Measurements from ENCODE around the gene ZNF22. TPM values are rescaled to one million over a fixed set of nuclear protein-coding genes. Genes with fewer than 3 reads are reported as not detected.
A peak's percentile ranks its signal among the peaks of the same experiment; 100 is the strongest.

Gene ZNF22
- total and polyA plus RNA-seq, 8 donors, result 12.6 to 21.8 (median 19.4) TPM

- Histone ChIP-seq H3K27me3 (no peaks in the 10 kb centered on the region), H3K27ac (peak overlapping the region; percentile 82 to 97 (median 90)), H3K36me3 (peaks cover 0 to 6% (median 6%) of the 10 kb centered on the region in 3 donors), H3K4me1 (peaks cover 41 to 47% (median 43%) of the 10 kb centered on the region in 3 donors), H3K4me3 (peak overlapping the region; percentile 63 to 97 (median 68)), H3K9me3 (no peaks in the 10 kb centered on the region)
- intact Hi-C loops (cut with DNase I), result no loop called here
- no peak for FAIRE-seq
- WGBS, 2 donors, result 7 to 8% methylated on average over 25 of the region's 25 CpGs
- DNase-seq, result peak in 4 of 6 donors; percentile 54 to 87 (median 79)
- no peak for TF ChIP-seq CTCF (IDR thresholded peaks at IDR 0.05)
- peak in 3 of 4 donors; percentile 1 to 3 (median 1) for ATAC-seq
These were observed 23.2 kb upstream of the ZNF22 start for GRCh38 chr10:44977287-44978212.

- FAIRE-seq (no peak), ATAC-seq (no peak), DNase-seq (no peak)
- Histone ChIP-seq H3K9me3 (no peaks in the 10 kb centered on the region), H3K36me3 (peaks cover 0 to 6% (median 6%) of the 10 kb centered on the region in 3 donors), H3K4me3 (peak overlapping the region; percentile 63 to 97 (median 68)), H3K27ac (peak overlapping the region; percentile 82 to 97 (median 90)), H3K27me3 (no peaks in the 10 kb centered on the region), H3K4me1 (peaks cover 41 to 47% (median 43%) of the 10 kb centered on the region in 3 donors)
- WGBS, 2 donors, result 1 to 3% methylated on average over 4 of the region's 4 CpGs
- intact Hi-C loops (cut with DNase I), result no loop called here
- no peak for TF ChIP-seq CTCF (IDR thresholded peaks at IDR 0.05)
These were observed 22.5 kb upstream of the ZNF22 start for GRCh38 chr10:44978213-44978569.

- DNase-seq, result peak; percentile 92 to 98 (median 96)
- H3K4me1 ChIP-seq, result peaks cover 41 to 47% (median 42%) of the 10 kb centered on the region in 3 donors
- FAIRE-seq, result no peak
- no peaks in the 10 kb centered on the region for H3K27me3 ChIP-seq
- peak; percentile 46 to 65 (median 54) for ATAC-seq
- H3K4me3 ChIP-seq, result peak within 1 kb of the TSS; percentile 63 to 97 (median 68)
- intact Hi-C loops (cut with DNase I), result no loop called here
- no peaks in the 10 kb centered on the region for H3K9me3 ChIP-seq
- peak within 1 kb of the TSS; percentile 82 to 97 (median 90) for H3K27ac ChIP-seq
- 5 to 7% methylated on average over 12 of the region's 12 CpGs for WGBS, 2 donors
- TF ChIP-seq CTCF (IDR thresholded peaks at IDR 0.05), result no peak
- peaks cover 0 to 6% (median 6%) of the 10 kb centered on the region in 3 donors for H3K36me3 ChIP-seq
These were observed 22.0 kb upstream of the ZNF22 start, which contains the start of gene DEPP1 for GRCh38 chr10:44978570-44979280. Gene DEPP1 (minus strand): TSS chr10:44978809. CDS start chr10:44978030, 779 bp downstream.

- TF ChIP-seq CTCF (IDR thresholded peaks at IDR 0.05), result no peak
- H3K27me3 ChIP-seq, result no peaks in the 10 kb centered on the region
- no peak for ATAC-seq
- peaks cover 0 to 7% (median 6%) of the 10 kb centered on the region in 3 donors for H3K36me3 ChIP-seq
- H3K4me1 ChIP-seq, result peaks cover 34 to 40% (median 35%) of the 10 kb centered on the region in 3 donors
- WGBS, 2 donors, result 65 to 67% methylated on average over 13 of the region's 13 CpGs
- no peaks in the 10 kb centered on the region for H3K9me3 ChIP-seq
- DNase-seq, result peak in 2 of 6 donors; percentile 33 to 51
- H3K4me3 ChIP-seq, result peak overlapping the region in 2 of 4 donors; percentile 63 to 97
- H3K27ac ChIP-seq, result peak overlapping the region; percentile 82 to 97 (median 90)
- intact Hi-C loops (cut with DNase I), result no loop called here
- no peak for FAIRE-seq
These were observed 21.2 kb upstream of the ZNF22 start for GRCh38 chr10:44979281-44980191.
